Smooth muscle cell (in vitro differentiated cells): ENCODE measurements around the gene TIAM2. TPM values are rescaled to one million over a fixed set of nuclear protein-coding genes. Genes with fewer than 3 reads are reported as not detected.

Experiments
- DNase-seq: peaks from one replicate; lab custom pipeline; 2025; ENCODE audit not compliant: unreplicated experiment; lab: John Stamatoyannopoulos, UW
- H2AFZ ChIP-seq: fragments of 200-600 bp; sonication (generic); 2 replicates; pipeline ENCODE4 v1.6.0; 2016; ENCODE audit warnings: antibody characterized with exemption, low read depth, mild to moderate bottlenecking
- H3F3A ChIP-seq: fragments of 200-600 bp; sonication (generic); 2 replicates; pipeline ENCODE4 v1.6.0; 2017; ENCODE audit warnings: antibody characterized with exemption, low read depth
- H3K27ac ChIP-seq: fragments of 200-600 bp; sonication (generic); 2 replicates; pipeline ENCODE4 v1.5.1; 2016; ENCODE audit warnings: low read depth, mild to moderate bottlenecking
- H3K27me3 ChIP-seq: fragments of 200-600 bp; sonication (generic); 2 replicates; pipeline ENCODE4 v1.6.1; 2016; ENCODE audit warnings: low read depth, mild to moderate bottlenecking
- H3K36me3 ChIP-seq: fragments of 200-600 bp; sonication (generic); 2 replicates; pipeline ENCODE4 v1.5.1; 2016; ENCODE audit warnings: low read depth
- H3K4me1 ChIP-seq: fragments of 200-600 bp; sonication (generic); 2 replicates; pipeline ENCODE4 v1.5.1; 2016; ENCODE audit warnings: low read depth
- H3K4me2 ChIP-seq: fragments of 200-600 bp; sonication (generic); 2 replicates; pipeline ENCODE4 v1.6.0; 2016; ENCODE audit warnings: mild to moderate bottlenecking
- H3K4me3 ChIP-seq: fragments of 200-600 bp; sonication (generic); 2 replicates; pipeline ENCODE4 v1.5.1; 2016; ENCODE audit warnings: mild to moderate bottlenecking
- H3K79me2 ChIP-seq: fragments of 200-600 bp; sonication (generic); 2 replicates; pipeline ENCODE4 v1.6.0; 2016; ENCODE audit warnings: low read depth, mild to moderate bottlenecking
- H3K9ac ChIP-seq: fragments of 200-600 bp; sonication (generic); 2 replicates; pipeline ENCODE4 v1.6.0; 2016; ENCODE audit warnings: low read depth
- H3K9me3 ChIP-seq: fragments of 200-600 bp; sonication (generic); replicated peaks from 2 replicates; pipeline ENCODE4 v1.5.1; 2016; ENCODE audit warnings: low read depth
- H4K20me1 ChIP-seq: fragments of 200-600 bp; sonication (generic); 2 replicates; pipeline ENCODE4 v1.6.0; 2016; ENCODE audit warnings: low read depth
- WGBS: methylation state at CpG from one replicate; pipeline ENCODE4 v1.1.7; 2016; ENCODE audit warnings: low lambda C conversion rate; 5-methylcytosine and 5-hydroxymethylcytosine counted together
- polyA plus RNA-seq: library from polyadenylated mRNA; unstranded; fragments of >200 nt; fragmentation: Nextera tagmentation; extraction: Ambion mirVana; gene quantifications from 2 replicates; pipeline ENCODE4 v1.2.1, GENCODE V29; 2016
- total RNA-seq: library from RNA; depleted of rRNA; stranded (reverse); fragments of >200 nt; gene quantifications from 2 replicates; pipeline ENCODE4 v1.2.3, GENCODE V29; 2014
- TF ChIP-seq, protein P1 (sequence below): fragments of 200-600 bp; sonication (generic); IDR thresholded peaks from 2 replicates; pipeline ENCODE4 v1.5.1; 2017; ENCODE audit warnings: borderline replicate concordance, mild to moderate bottlenecking, antibody characterized with exemption; ENCODE audit not compliant: insufficient read depth, poor library complexity, severe bottlenecking

Gene TIAM2
- total and polyA plus RNA-seq, 2 experiments from 2014 or later: 13.1 to 24.9 TPM

DNA sequence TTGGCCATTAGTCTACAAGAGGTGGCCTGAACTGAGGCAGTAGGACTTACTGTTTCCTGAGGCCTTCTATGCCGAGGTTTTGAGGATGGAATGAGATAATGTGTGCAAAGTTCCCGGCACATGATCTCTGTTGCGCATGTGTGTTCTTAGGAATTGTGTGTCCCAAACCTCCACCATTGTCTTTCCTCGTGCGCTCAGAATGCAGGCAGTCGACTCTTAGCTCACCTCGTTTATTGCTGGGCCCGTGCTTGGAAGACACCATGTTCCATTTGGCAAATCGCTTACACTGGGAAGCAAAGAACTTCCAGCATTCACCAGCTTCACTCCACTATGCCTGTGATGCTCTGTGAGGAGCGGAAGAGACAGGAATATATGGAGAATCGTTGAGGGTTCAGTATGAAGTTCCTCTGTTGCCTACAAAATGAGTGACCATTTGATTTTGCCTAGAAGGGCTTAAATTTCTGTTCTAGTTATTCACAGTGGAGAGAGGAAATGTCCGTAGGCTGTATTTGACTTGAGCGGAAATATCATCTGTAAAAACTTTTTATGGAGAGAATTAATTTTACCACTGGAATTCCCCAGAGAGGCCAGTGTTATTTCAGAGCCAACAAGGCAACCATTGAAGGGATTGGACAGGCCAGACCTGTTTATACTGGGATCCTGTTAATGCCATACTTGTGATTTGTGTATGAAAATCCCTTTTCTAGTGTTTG is 193.0 kb downstream of the TIAM2 start:
- TF ChIP-seq, protein P1, sequence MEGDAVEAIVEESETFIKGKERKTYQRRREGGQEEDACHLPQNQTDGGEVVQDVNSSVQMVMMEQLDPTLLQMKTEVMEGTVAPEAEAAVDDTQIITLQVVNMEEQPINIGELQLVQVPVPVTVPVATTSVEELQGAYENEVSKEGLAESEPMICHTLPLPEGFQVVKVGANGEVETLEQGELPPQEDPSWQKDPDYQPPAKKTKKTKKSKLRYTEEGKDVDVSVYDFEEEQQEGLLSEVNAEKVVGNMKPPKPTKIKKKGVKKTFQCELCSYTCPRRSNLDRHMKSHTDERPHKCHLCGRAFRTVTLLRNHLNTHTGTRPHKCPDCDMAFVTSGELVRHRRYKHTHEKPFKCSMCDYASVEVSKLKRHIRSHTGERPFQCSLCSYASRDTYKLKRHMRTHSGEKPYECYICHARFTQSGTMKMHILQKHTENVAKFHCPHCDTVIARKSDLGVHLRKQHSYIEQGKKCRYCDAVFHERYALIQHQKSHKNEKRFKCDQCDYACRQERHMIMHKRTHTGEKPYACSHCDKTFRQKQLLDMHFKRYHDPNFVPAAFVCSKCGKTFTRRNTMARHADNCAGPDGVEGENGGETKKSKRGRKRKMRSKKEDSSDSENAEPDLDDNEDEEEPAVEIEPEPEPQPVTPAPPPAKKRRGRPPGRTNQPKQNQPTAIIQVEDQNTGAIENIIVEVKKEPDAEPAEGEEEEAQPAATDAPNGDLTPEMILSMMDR: no peak
- no peaks in the 10 kb centered on the region for H3K9me3 ChIP-seq
- H4K20me1 ChIP-seq: no peaks in the 10 kb centered on the region
- no peak overlapping the region for H2AFZ ChIP-seq
- 77% methylated on average over 13 of the region's 13 CpGs for WGBS
- H3K79me2 ChIP-seq: no peaks in the 10 kb centered on the region
- peaks cover 23% of the 10 kb centered on the region for H3F3A ChIP-seq
- H3K4me2 ChIP-seq: peak overlapping the region; percentile 83
- peak overlapping the region; percentile 84 for H3K9ac ChIP-seq
- H3K4me1 ChIP-seq: peaks cover 35% of the 10 kb centered on the region
- H3K27ac ChIP-seq: peak overlapping the region; percentile 97
- peak overlapping the region; percentile 11 for H3K4me3 ChIP-seq
- H3K36me3 ChIP-seq: no peaks in the 10 kb centered on the region
- no peaks in the 10 kb centered on the region for H3K27me3 ChIP-seq
- DNase-seq: no peak

DNA sequence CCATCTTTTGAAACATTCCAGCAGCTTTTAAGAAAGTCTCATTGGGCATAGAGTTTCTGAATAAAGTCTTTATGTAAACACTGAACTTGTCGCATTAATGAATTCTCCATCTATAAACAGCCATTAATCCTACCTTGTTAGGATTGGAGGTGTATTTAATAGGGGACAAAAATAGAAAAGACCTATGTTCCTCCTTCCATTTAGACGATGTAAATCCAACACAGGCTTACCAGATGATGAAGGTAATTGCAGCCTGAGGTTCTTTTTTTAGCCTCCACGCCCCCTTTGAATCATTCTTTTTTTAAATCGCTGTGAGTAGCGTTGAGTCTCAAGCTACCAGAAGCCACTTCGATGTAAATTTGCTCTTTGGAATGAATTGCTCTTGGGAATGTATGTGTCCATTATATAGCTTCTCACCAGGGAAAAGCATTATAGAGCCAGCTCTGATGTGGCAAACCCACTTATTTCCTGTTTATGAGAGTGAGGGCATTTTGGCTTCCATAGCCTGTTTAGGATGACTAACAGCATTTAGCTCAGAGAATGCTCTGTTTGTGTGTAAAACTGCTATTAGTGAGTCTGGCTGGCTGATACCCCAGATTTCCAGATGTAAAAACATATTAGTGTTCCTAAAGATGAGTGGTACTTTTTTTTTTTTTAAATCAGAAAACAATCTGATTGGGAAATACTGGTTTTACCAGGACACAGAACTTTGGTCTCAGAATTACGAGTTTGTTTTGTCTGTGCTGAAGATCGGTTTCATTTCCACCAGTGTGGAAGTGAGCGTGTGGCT is 193.8 kb downstream of the TIAM2 start:
- 11% methylated on average over 9 of the region's 9 CpGs for WGBS
- Histone ChIP-seq H3K4me3 (peak overlapping the region; percentile 11), H3K36me3 (no peaks in the 10 kb centered on the region), H3K27me3 (no peaks in the 10 kb centered on the region), H3K79me2 (no peaks in the 10 kb centered on the region), H3K4me1 (peaks cover 35% of the 10 kb centered on the region), H3K9ac (peak overlapping the region; percentile 84), H3K27ac (peak overlapping the region; percentile 97), H3K4me2 (peak overlapping the region; percentile 83), H2AFZ (no peak overlapping the region), H4K20me1 (no peaks in the 10 kb centered on the region), H3F3A (peaks cover 23% of the 10 kb centered on the region), H3K9me3 (no peaks in the 10 kb centered on the region)
- TF ChIP-seq, protein P1: no peak
- no peak for DNase-seq

DNA sequence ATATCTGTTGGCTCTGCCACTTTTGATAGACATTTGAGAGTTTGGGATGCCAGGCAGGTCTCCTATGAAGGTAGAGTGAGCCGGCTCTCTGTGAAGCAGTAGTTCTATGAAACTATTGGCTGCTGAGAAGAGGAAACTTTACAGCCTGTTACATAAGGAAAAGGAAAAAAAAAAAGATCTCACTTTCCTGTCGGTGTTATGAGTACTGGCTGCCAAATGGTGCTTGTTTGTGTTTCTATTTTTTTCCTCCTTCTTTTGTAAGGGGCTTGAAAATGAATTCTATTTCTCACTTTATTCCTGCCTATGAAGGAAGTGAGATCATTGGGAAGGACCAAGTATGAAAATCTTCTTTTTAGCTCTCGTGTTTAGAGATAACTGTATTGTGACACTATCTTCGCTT is 195.6 kb downstream of the TIAM2 start:
- no peak overlapping the region for H3K4me3 ChIP-seq
- no peaks in the 10 kb centered on the region for H3K36me3 ChIP-seq
- peaks cover 23% of the 10 kb centered on the region for H3F3A ChIP-seq
- peak overlapping the region; percentile 97 for H3K27ac ChIP-seq
- DNase-seq: no peak
- TF ChIP-seq, protein P1: no peak
- H2AFZ ChIP-seq: peak overlapping the region; percentile 34
- peaks cover 29% of the 10 kb centered on the region for H3K4me1 ChIP-seq
- no peaks in the 10 kb centered on the region for H4K20me1 ChIP-seq
- H3K27me3 ChIP-seq: no peaks in the 10 kb centered on the region
- 71% methylated on average over 4 of the region's 4 CpGs for WGBS
- H3K9me3 ChIP-seq: no peaks in the 10 kb centered on the region
- peak overlapping the region; percentile 84 for H3K9ac ChIP-seq
- no peak overlapping the region for H3K4me2 ChIP-seq
- H3K79me2 ChIP-seq: no peaks in the 10 kb centered on the region
